Neuronal stem cell (in vitro differentiated cells): ENCODE measurements around the gene MAST4.
"Not testable (repeated sequence)": the region's sequence is repeated elsewhere in the genome, so short reads cannot be mapped to it uniquely, and the experiment has no call there.

Experiments
- DNase-seq: peaks from one replicate; pipeline ENCODE4 v3.0.0-alpha.2; 2013; ENCODE audit warnings: low spot score
- H2AFZ ChIP-seq: one replicate; pipeline ENCODE4 v1.6.1; 2013; ENCODE audit warnings: mild to moderate bottlenecking, low read length, inconsistent platforms
- H2AK5ac ChIP-seq: 2 replicates; pipeline ENCODE4 v1.6.1; 2013; ENCODE audit warnings: low read depth, mild to moderate bottlenecking, inconsistent platforms, low read length, moderate library complexity, mixed read lengths
- H2BK120ac ChIP-seq: 2 replicates; pipeline ENCODE4 v1.6.1; 2013; ENCODE audit warnings: low read depth, mild to moderate bottlenecking, inconsistent platforms, low read length, moderate library complexity, mixed read lengths
- H2BK12ac ChIP-seq: one replicate; pipeline ENCODE4 v1.6.1; 2013; ENCODE audit warnings: low read length, inconsistent platforms
- H2BK15ac ChIP-seq: 2 replicates; pipeline ENCODE4 v1.6.1; 2013; ENCODE audit warnings: mild to moderate bottlenecking, low read length, inconsistent platforms, mixed read lengths
- H2BK5ac ChIP-seq: one replicate; pipeline ENCODE4 v1.6.1; 2013; ENCODE audit warnings: inconsistent platforms, mild to moderate bottlenecking, low read length, moderate library complexity
- H3K14ac ChIP-seq: one replicate; pipeline ENCODE4 v1.6.1; 2013; ENCODE audit warnings: low read length, inconsistent platforms
- H3K18ac ChIP-seq: 2 replicates; pipeline ENCODE4 v1.6.1; 2013; ENCODE audit warnings: low read length, inconsistent platforms
- H3K23ac ChIP-seq: 2 replicates; pipeline ENCODE4 v1.6.1; 2013; ENCODE audit warnings: low read depth, mild to moderate bottlenecking, mixed read lengths, low read length, inconsistent platforms; ENCODE audit not compliant: poor library complexity
- H3K27ac ChIP-seq: replicated peaks from 3 replicates; pipeline ENCODE4 v1.5.1; 2013; ENCODE audit warnings: low read length, inconsistent platforms
- H3K27me3 ChIP-seq, 3 experiments: 2 replicates each; pipeline ENCODE4 v1.6.1; 2013; ENCODE audit warnings: low read length in 3 of 3, mild to moderate bottlenecking in 2 of 3, inconsistent platforms in 1 of 3, low read depth in 1 of 3, mixed read lengths in 1 of 3, moderate library complexity in 1 of 3; ENCODE audit not compliant: control insufficient read depth in 3 of 3, insufficient read depth in 3 of 3
- H3K36me3 ChIP-seq, 2 donors: replicated peaks in 1 of 2; 2 replicates each; pipeline ENCODE4 v1.6.1; 2013; ENCODE audit warnings: low read length in 2 of 2; ENCODE audit not compliant: control insufficient read depth in 2 of 2, insufficient read depth in 2 of 2
- H3K4ac ChIP-seq: 2 replicates; pipeline ENCODE4 v1.6.1; 2013; ENCODE audit warnings: inconsistent platforms, mild to moderate bottlenecking, low read length, moderate library complexity
- H3K4me1 ChIP-seq, 2 donors: 1 replicate in 1 of 2; 2 replicates in 1 of 2; pipeline ENCODE4 v1.6.1; 2013; ENCODE audit warnings: low read length in 2 of 2, low read depth in 1 of 2; ENCODE audit not compliant: control insufficient read depth in 2 of 2, insufficient read depth in 1 of 2
- H3K4me2 ChIP-seq: one replicate; pipeline ENCODE4 v1.6.1; 2013; ENCODE audit warnings: mild to moderate bottlenecking, low read length, inconsistent platforms; ENCODE audit not compliant: insufficient read depth, poor library complexity, severe bottlenecking
- H3K4me3 ChIP-seq, 2 donors: 2 replicates each; pipeline ENCODE4 v1.5.1; 2013; ENCODE audit warnings: low read length in 2 of 2, mild to moderate bottlenecking in 2 of 2, inconsistent platforms in 1 of 2, moderate library complexity in 1 of 2
- H3K79me1 ChIP-seq: one replicate; pipeline ENCODE4 v1.6.1; 2013; ENCODE audit warnings: low read depth, mild to moderate bottlenecking, inconsistent platforms, low read length, moderate library complexity
- H3K9ac ChIP-seq: one replicate; pipeline ENCODE4 v1.6.1; 2013; ENCODE audit warnings: mild to moderate bottlenecking, low read depth, low read length, inconsistent platforms; ENCODE audit not compliant: poor library complexity
- H3K9me3 ChIP-seq, 2 donors: replicated peaks in 1 of 2; 2 replicates each; pipeline versions ENCODE3 to v1.6.1; 2013; ENCODE audit warnings: low read length in 2 of 2, mild to moderate bottlenecking in 2 of 2, inconsistent platforms in 1 of 2, low read depth in 1 of 2, mixed read lengths in 1 of 2, moderate library complexity in 1 of 2; ENCODE audit not compliant: control insufficient read depth in 2 of 2, insufficient read depth in 1 of 2
- H4K8ac ChIP-seq: one replicate; pipeline ENCODE4 v1.6.1; 2013; ENCODE audit warnings: low read depth, mild to moderate bottlenecking, inconsistent platforms, low read length, moderate library complexity
- H4K91ac ChIP-seq: one replicate; pipeline ENCODE4 v1.6.1; 2013; ENCODE audit warnings: low read length, low read depth, mild to moderate bottlenecking, inconsistent platforms; ENCODE audit not compliant: poor library complexity
- WGBS, 2 donors: extraction: QIAGEN DNeasy Blood & Tissue Kit; methylation state at CpG; one replicate each; pipeline ENCODE4 v1.1.7; 2013; ENCODE audit warnings: missing lambda C conversion rate in 2 of 2, mixed read lengths in 1 of 2; ENCODE audit not compliant: insufficient read length in 2 of 2, insufficient replicate concordance in 1 of 2; ENCODE audit errors: extremely low coverage in 2 of 2; 5-methylcytosine and 5-hydroxymethylcytosine counted together

MAST4 gene

DNA sequence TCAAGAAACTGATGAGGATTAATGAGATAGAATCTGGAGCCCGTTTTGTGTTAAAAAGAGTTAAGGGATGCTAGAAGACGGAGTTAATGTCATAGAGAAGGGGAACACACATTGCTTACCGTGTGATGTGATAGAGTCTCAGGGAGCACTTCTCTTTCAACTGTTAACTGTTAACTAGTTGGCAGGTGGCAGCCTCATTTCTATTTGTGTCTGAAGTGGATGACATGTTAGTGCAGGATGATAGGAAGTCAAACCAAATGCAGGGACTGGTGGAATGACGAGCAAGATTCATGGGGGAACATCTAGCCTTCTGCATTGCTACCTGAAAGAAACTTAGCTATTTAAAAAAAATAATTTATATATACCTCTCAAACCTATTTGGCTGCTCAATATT lies 222.7 kb downstream of the MAST4 start:
- Histone ChIP-seq H3K18ac (no peak overlapping the region), H3K4me1 (no peaks in the 10 kb centered on the region), H3K9ac (no peak overlapping the region), H2BK12ac (no peak overlapping the region), H3K9me3 (no peaks in the 10 kb centered on the region), H3K27ac (no peak overlapping the region), H2AFZ (no peak overlapping the region), H3K14ac (no peak overlapping the region), H3K36me3 (no peaks in the 10 kb centered on the region), H3K79me1 (no peaks in the 10 kb centered on the region), H2BK120ac (no peak overlapping the region), H2BK15ac (no peak overlapping the region), H3K23ac (no peak overlapping the region), H3K4me3 (no peak overlapping the region), H3K4me2 (no peak overlapping the region), H2AK5ac (no peak overlapping the region), H2BK5ac (no peak overlapping the region), H3K4ac (no peak overlapping the region), H3K27me3 (no peaks in the 10 kb centered on the region), H4K91ac (no peak overlapping the region), H4K8ac (no peak overlapping the region)
- DNase-seq: no peak
- WGBS, 2 donors: no CpG with 5 or more reads among the region's 4 CpGs

DNA sequence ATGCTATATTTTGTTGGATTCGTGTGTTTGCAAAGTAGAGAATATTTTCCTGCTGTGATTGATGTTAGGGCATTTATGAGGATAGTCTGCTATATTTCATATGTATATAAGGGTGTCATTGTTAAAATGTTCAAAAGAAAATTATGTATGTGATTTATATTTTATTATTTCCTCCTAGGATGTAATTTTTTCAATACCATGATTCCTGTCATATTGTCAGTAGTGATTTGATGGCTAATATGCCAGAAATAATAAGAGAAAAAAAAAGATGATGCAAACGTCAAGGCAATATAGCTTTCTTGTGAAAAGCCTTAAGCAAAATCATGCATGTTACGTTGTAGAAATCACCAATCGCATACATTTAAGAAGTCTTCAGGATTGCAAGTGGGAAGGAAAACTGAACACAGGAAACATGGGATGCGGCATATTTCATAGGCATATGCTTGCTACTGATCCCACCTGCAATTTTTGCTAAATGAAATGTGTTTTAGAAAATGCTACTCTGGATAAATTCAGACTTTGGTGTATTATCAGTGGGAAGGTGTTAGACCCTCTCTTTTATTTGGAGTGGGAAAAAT lies 224.5 kb downstream of the MAST4 start:
- no CpG with 5 or more reads among the region's 5 CpGs for WGBS, 2 donors
- no peaks in the 10 kb centered on the region for H3K36me3 ChIP-seq
- H3K4me2 ChIP-seq: no peak overlapping the region
- H4K8ac ChIP-seq: no peak overlapping the region
- no peak overlapping the region for H2BK5ac ChIP-seq
- no peak overlapping the region for H3K4me3 ChIP-seq
- no peaks in the 10 kb centered on the region for H3K4me1 ChIP-seq
- no peak overlapping the region for H2AK5ac ChIP-seq
- no peak overlapping the region for H3K9ac ChIP-seq
- no peak overlapping the region for H4K91ac ChIP-seq
- no peak for DNase-seq
- no peaks in the 10 kb centered on the region for H3K27me3 ChIP-seq
- H2BK120ac ChIP-seq: no peak overlapping the region
- H2BK15ac ChIP-seq: no peak overlapping the region
- H3K14ac ChIP-seq: no peak overlapping the region
- H3K27ac ChIP-seq: no peak overlapping the region
- no peak overlapping the region for H2BK12ac ChIP-seq
- H3K79me1 ChIP-seq: no peaks in the 10 kb centered on the region
- no peak overlapping the region for H3K23ac ChIP-seq
- no peak overlapping the region for H3K18ac ChIP-seq
- no peak overlapping the region for H2AFZ ChIP-seq
- H3K9me3 ChIP-seq: no peaks in the 10 kb centered on the region
- H3K4ac ChIP-seq: no peak overlapping the region

DNA sequence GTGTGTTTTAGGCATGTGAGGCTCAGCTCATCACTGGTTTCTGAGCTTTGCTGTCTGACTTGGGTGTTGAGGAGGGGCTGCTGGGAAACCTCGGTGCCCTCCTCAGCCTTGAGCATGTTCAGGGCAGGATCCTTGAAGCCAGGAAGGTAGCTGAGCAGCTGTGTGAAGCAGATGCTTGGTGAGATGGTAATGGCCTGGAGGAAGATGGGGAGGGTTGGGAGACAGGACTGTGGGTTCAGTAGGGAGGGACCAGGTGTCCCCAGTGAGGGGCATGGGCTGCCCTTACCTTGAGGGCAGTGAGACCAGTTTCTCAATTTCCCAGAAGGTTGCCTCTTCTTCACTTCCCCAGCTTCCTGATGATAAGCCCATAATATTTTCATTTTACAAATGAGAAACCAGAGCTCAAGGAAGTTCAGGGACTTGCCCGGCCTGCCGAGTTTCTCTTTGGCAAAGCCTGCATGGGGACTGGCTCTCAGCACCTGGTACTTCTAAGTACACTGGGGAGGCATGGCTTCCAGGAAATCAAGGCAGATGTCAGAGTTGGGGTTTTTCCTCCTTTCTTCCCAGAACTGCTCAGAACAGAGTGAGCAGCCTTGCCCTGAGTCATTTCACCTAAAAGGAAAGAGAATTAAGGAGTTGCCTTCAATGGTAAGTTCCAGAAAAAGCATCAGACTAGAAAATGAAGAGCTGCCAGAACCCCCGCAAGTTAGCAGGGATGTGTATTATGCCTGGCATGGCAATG lies 225.7 kb downstream of the MAST4 start:
- no peak overlapping the region for H2BK12ac ChIP-seq
- no peak overlapping the region for H3K4me3 ChIP-seq
- H2BK120ac ChIP-seq: no peak overlapping the region
- H4K8ac ChIP-seq: no peak overlapping the region
- H3K4me2 ChIP-seq: no peak overlapping the region
- no peak overlapping the region for H4K91ac ChIP-seq
- H3K18ac ChIP-seq: peak overlapping the region; percentile 20
- H3K27me3 ChIP-seq: no peaks in the 10 kb centered on the region
- no peak overlapping the region for H3K9ac ChIP-seq
- H3K23ac ChIP-seq: no peak overlapping the region
- no peak overlapping the region for H3K14ac ChIP-seq
- no CpG with 5 or more reads among the region's 4 CpGs for WGBS, 2 donors
- H3K4me1 ChIP-seq: peaks cover 0 to 1% of the 10 kb centered on the region in 2 donors
- H3K36me3 ChIP-seq: no peaks in the 10 kb centered on the region
- no peak overlapping the region for H2AFZ ChIP-seq
- H2BK5ac ChIP-seq: no peak overlapping the region
- H3K79me1 ChIP-seq: no peaks in the 10 kb centered on the region
- DNase-seq: no peak
- no peak overlapping the region for H2AK5ac ChIP-seq
- no peaks in the 10 kb centered on the region for H3K9me3 ChIP-seq
- H3K4ac ChIP-seq: no peak overlapping the region
- no peak overlapping the region for H2BK15ac ChIP-seq
- H3K27ac ChIP-seq: no peak overlapping the region

DNA sequence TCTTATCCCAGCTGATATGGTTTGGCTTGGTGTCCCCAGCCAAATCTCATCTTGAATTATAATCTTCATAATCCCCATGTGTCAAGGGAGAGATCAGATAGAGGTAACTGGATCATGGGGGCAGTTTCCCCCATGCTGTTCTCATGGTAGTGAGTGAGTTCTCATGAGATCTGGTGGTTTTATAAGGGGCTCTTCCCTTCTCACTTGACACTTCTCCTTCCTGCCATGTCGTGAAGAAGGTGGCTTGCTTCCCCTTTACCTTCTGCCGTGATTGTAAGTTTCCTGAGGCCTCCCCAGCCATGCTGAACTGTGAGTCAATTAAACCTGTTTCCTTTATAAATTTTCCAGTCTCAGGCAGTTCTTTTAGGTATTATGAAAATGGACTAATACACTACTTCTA lies 226.7 kb downstream of the MAST4 start:
- not testable (repeated sequence) for H3K14ac ChIP-seq, H3K4me3 ChIP-seq, H3K4me2 ChIP-seq, H3K18ac ChIP-seq, H3K9ac ChIP-seq, H3K4ac ChIP-seq, H2AK5ac ChIP-seq, H2BK12ac ChIP-seq, H2BK5ac ChIP-seq, H3K23ac ChIP-seq, H3K27ac ChIP-seq, H2AFZ ChIP-seq, H4K8ac ChIP-seq, H2BK15ac ChIP-seq, H4K91ac ChIP-seq, H3K4me1 ChIP-seq, DNase-seq, H3K9me3 ChIP-seq, H3K79me1 ChIP-seq, H3K36me3 ChIP-seq, H2BK120ac ChIP-seq, H3K27me3 ChIP-seq
- no CpG with 5 or more reads among the region's 2 CpGs for WGBS, 2 donors
